ENCODE measurements around the gene HK1. TPM values are rescaled to one million over a fixed set of nuclear protein-coding genes. Genes with fewer than 3 reads are reported as not detected.
"Not testable (repeated sequence)": the region's sequence is repeated elsewhere in the genome, so short reads cannot be mapped to it uniquely, and the experiment has no call there.

Gene HK1
- total RNA-seq, 1 donor from 2014 or later: 95.0 TPM

GRCh38 chr10:69250041-69250440 is 28.3 kb upstream of the HK1 start:
- Histone ChIP-seq H3K4me2 (ENCODE audit: low read length) (no peak overlapping the region), H3K27me3 (ENCODE audit: insufficient read depth, low read length) (peaks cover 2% of the 10 kb centered on the region), H4K20me1 (ENCODE audit: insufficient read depth, low read length) (no peaks in the 10 kb centered on the region), H3K9ac (ENCODE audit: low read length) (no peak overlapping the region), H3K36me3 (ENCODE audit: insufficient read depth, low read length) (no peaks in the 10 kb centered on the region), H3K27ac (ENCODE audit: low read depth, low read length) (no peak overlapping the region), H3K9me3 (ENCODE audit: insufficient read depth, low read depth, low read length) (no peaks in the 10 kb centered on the region), H3K79me2 (ENCODE audit: insufficient read depth, low read length) (no peaks in the 10 kb centered on the region), H2AFZ (ENCODE audit: low read depth, low read length) (no peak overlapping the region), H3K4me3 (ENCODE audit: insufficient read depth, low read depth, low read length) (no peak overlapping the region), H3K4me1 (ENCODE audit: insufficient read depth, low read length) (no peaks in the 10 kb centered on the region)
- no peak for DNase-seq (ENCODE audit: low read depth)
- no peaks in the 10 kb centered on the region for H3K9me3 Mint-ChIP-seq (ENCODE audit: unreplicated experiment)
- H3K4me1 Mint-ChIP-seq (ENCODE audit: low read depth, unreplicated experiment): no peaks in the 10 kb centered on the region
- no peaks in the 10 kb centered on the region for H3K36me3 Mint-ChIP-seq (ENCODE audit: low read depth, unreplicated experiment)
- no peak overlapping the region for H3K4me3 Mint-ChIP-seq (ENCODE audit: unreplicated experiment)
- TF ChIP-seq EZH2 (IDR thresholded peaks at IDR 0.05; ENCODE audit: insufficient read depth, low read length) (no peak), CTCF (IDR thresholded peaks at IDR 0.05; ENCODE audit: insufficient read depth, low read depth, low read length) (no peak)
- no peak for FAIRE-seq
- no peak overlapping the region for H3K27ac Mint-ChIP-seq (ENCODE audit: unreplicated experiment)
- peaks cover 17% of the 10 kb centered on the region for H3K27me3 Mint-ChIP-seq (ENCODE audit: low read depth, unreplicated experiment)

- not testable (repeated sequence) for H3K9me3 ChIP-seq (ENCODE audit: insufficient read depth, low read depth, low read length); H3K27me3 Mint-ChIP-seq (ENCODE audit: low read depth, unreplicated experiment); H4K20me1 ChIP-seq (ENCODE audit: insufficient read depth, low read length); H3K27ac Mint-ChIP-seq (ENCODE audit: unreplicated experiment); H3K4me1 Mint-ChIP-seq (ENCODE audit: low read depth, unreplicated experiment); H3K27ac ChIP-seq (ENCODE audit: low read depth, low read length); H3K36me3 Mint-ChIP-seq (ENCODE audit: low read depth, unreplicated experiment); H3K27me3 ChIP-seq (ENCODE audit: insufficient read depth, low read length); DNase-seq (ENCODE audit: low read depth); H3K4me3 ChIP-seq (ENCODE audit: insufficient read depth, low read depth, low read length); FAIRE-seq; H3K36me3 ChIP-seq (ENCODE audit: insufficient read depth, low read length); H2AFZ ChIP-seq (ENCODE audit: low read depth, low read length); H3K9ac ChIP-seq (ENCODE audit: low read length); H3K4me3 Mint-ChIP-seq (ENCODE audit: unreplicated experiment); H3K79me2 ChIP-seq (ENCODE audit: insufficient read depth, low read length); H3K4me2 ChIP-seq (ENCODE audit: low read length); H3K4me1 ChIP-seq (ENCODE audit: insufficient read depth, low read length); H3K9me3 Mint-ChIP-seq (ENCODE audit: unreplicated experiment)
These were observed 26.9 kb upstream of the HK1 start for GRCh38 chr10:69251417-69251816.

DNA sequence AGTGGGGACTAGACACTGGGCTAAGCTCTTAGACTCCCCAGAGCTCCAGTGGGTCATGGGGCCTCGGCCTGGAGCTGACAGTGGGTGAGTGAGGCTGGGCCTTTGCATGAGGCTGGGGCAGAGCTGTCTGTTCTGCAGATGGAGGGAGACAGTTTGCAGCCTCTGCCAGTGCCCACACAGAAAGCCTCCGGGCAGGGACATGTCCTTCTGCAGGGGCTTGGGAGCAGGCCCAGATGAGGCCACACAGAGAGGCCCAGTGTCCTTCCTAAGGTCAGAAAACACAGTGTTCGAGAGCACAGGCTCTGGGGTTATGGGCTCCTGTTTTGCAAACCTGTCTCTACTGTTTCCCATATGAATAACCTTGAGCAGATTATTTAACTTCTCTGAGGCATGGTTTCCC is 25.1 kb upstream of the HK1 start:
- H3K4me1 Mint-ChIP-seq (ENCODE audit: low read depth, unreplicated experiment): no peaks in the 10 kb centered on the region
- Histone ChIP-seq H3K27me3 (ENCODE audit: insufficient read depth, low read length) (no peaks in the 10 kb centered on the region), H3K4me1 (ENCODE audit: insufficient read depth, low read length) (no peaks in the 10 kb centered on the region), H3K4me2 (ENCODE audit: low read length) (no peak overlapping the region), H3K27ac (ENCODE audit: low read depth, low read length) (no peak overlapping the region), H3K79me2 (ENCODE audit: insufficient read depth, low read length) (no peaks in the 10 kb centered on the region), H4K20me1 (ENCODE audit: insufficient read depth, low read length) (no peaks in the 10 kb centered on the region), H3K9me3 (ENCODE audit: insufficient read depth, low read depth, low read length) (no peaks in the 10 kb centered on the region), H2AFZ (ENCODE audit: low read depth, low read length) (no peak overlapping the region), H3K9ac (ENCODE audit: low read length) (no peak overlapping the region), H3K4me3 (ENCODE audit: insufficient read depth, low read depth, low read length) (no peak overlapping the region), H3K36me3 (ENCODE audit: insufficient read depth, low read length) (no peaks in the 10 kb centered on the region)
- peaks cover 2% of the 10 kb centered on the region for H3K9me3 Mint-ChIP-seq (ENCODE audit: unreplicated experiment)
- TF ChIP-seq CTCF (IDR thresholded peaks at IDR 0.05; ENCODE audit: insufficient read depth, low read depth, low read length): no peak
- no peak for TF ChIP-seq EZH2 (IDR thresholded peaks at IDR 0.05; ENCODE audit: insufficient read depth, low read length)
- DNase-seq (ENCODE audit: low read depth) (no peak), FAIRE-seq (no peak)
- H3K36me3 Mint-ChIP-seq (ENCODE audit: low read depth, unreplicated experiment): peaks cover 4% of the 10 kb centered on the region
- no peak overlapping the region for H3K4me3 Mint-ChIP-seq (ENCODE audit: unreplicated experiment)
- peaks cover 12% of the 10 kb centered on the region for H3K27me3 Mint-ChIP-seq (ENCODE audit: low read depth, unreplicated experiment)
- no peak overlapping the region for H3K27ac Mint-ChIP-seq (ENCODE audit: unreplicated experiment)

Measured in astrocyte (in vitro differentiated cells and primary cell).